Measurements from ENCODE around the gene TRIM2. TPM values are rescaled to one million over a fixed set of nuclear protein-coding genes. Genes with fewer than 3 reads are reported as not detected.

Gene TRIM2
- total RNA-seq, 1 experiment from 2014 or later: 18.9 TPM

DNA sequence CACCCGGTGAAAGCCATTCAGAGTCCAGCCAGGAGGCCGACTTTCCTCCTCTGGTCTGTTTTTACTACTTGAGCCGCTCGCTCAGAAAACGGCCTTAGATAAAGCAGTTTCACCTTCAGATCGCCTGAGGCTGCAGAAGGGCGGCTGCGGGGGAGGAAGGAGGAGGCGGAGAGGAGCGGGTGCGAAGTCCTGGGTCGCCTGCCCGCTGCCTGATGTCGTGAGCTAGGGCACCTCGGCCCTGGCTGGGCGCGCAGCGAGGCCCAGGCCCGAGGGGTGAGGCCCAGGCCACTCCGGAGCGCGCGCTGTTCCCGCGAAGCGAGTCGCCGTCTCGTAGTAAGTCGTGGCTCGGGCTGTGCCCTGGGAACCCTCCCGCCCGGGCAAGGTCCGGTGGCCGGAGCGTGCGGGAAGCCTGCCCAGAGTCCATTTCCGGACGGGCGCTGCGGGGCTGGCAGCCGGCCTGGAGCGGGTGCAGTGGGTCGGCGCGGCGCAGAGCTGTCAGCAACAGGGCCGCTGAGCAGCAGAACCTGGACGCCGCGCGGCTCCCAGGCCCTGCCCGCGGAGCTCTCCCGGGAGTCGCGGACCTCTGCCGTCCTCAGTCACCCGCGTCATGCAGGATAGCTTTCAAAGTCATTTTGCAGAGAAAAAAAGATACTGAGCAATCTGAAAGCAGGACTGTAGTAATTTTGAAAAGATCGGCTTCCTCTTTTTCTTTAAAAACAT lies 18.6 kb downstream of the TRIM2 start:
- CTCF ChIA-PET: no interaction called here
- no peaks in the 10 kb centered on the region for H3K27me3 ChIP-seq (ENCODE audit: low read length)
- peak overlapping the region; percentile 84 for H3K4me2 ChIP-seq (ENCODE audit: low read length)
- peak overlapping the region; percentile 65 for H2AFZ ChIP-seq (ENCODE audit: low read length)
- TSS peak; percentile 52 for BruUV-seq (replicated peaks)
- peak overlapping the region; percentile 74 for H3K9ac ChIP-seq (ENCODE audit: low read length)
- ATAC-seq (peak; percentile 45), DNase-seq (peak; percentile 28)
- H3K27ac ChIP-seq (ENCODE audit: low read length): peak overlapping the region; percentile 80
- POLR2A ChIA-PET (ENCODE audit: unreplicated experiment): interaction anchor here (0.6 to 1.1 kb wide), 3 partner anchors 20 to 92 kb away, joined by 3 to 7 read pairs (median 3); no protein-coding TSS in a partner anchor
- intact Hi-C loops (cut with micrococcal nuclease): loop anchor here (1.0 kb wide), 1 partner anchor 11 kb away; no protein-coding TSS in a partner anchor
- no peak for TF ChIP-seq EZH2 (IDR thresholded peaks at IDR 0.05; ENCODE audit: low read length, unreplicated experiment)
- TF ChIP-seq EZH2phosphoT487 (IDR thresholded peaks at IDR 0.05; ENCODE audit: borderline replicate concordance, low read length): no peak
- TF ChIP-seq, protein P1, sequence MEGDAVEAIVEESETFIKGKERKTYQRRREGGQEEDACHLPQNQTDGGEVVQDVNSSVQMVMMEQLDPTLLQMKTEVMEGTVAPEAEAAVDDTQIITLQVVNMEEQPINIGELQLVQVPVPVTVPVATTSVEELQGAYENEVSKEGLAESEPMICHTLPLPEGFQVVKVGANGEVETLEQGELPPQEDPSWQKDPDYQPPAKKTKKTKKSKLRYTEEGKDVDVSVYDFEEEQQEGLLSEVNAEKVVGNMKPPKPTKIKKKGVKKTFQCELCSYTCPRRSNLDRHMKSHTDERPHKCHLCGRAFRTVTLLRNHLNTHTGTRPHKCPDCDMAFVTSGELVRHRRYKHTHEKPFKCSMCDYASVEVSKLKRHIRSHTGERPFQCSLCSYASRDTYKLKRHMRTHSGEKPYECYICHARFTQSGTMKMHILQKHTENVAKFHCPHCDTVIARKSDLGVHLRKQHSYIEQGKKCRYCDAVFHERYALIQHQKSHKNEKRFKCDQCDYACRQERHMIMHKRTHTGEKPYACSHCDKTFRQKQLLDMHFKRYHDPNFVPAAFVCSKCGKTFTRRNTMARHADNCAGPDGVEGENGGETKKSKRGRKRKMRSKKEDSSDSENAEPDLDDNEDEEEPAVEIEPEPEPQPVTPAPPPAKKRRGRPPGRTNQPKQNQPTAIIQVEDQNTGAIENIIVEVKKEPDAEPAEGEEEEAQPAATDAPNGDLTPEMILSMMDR (conservative IDR thresholded peaks at IDR 0.05; ENCODE audit: low read depth, low read length): no peak
- H3K4me1 ChIP-seq (ENCODE audit: insufficient read depth, low read length): peaks cover 38% of the 10 kb centered on the region
- peak overlapping the region; percentile 70 for H3K4me3 ChIP-seq (ENCODE audit: low read length)
- no peaks in the 10 kb centered on the region for H3F3A ChIP-seq (ENCODE audit: low read length, unreplicated experiment)
- no peaks in the 10 kb centered on the region for H3K9me2 ChIP-seq (replicated peaks; ENCODE audit: low read length)
- no peaks in the 10 kb centered on the region for H3K9me3 ChIP-seq (ENCODE audit: low read length)
- peaks cover 40% of the 10 kb centered on the region for H3K79me2 ChIP-seq (ENCODE audit: low read length)
- peaks cover 13% of the 10 kb centered on the region; the same call in 1 of the 2 replicates for H4K20me1 ChIP-seq (ENCODE audit: low read length)
- no peaks in the 10 kb centered on the region for H3K36me3 ChIP-seq (ENCODE audit: low read depth, low read length)

DNA sequence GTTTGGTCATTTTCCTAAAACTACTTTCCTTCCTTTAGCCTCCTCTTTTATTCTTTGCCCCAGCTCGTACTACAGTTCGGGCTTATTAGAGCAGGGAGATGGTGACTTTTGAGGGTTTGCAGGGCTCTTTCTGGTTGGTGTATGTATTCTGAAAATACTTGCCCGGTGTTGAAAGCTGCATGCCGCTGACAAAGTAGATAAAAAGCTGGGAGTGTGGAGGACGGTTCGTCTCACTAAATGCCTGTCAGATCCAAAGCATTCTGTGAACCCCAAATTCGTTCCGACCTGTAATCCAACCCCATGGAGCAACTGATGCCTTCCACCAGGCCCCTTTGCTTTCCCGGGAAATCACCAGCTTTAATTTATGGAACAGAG lies 19.2 kb downstream of the TRIM2 start:
- peak overlapping the region; percentile 70 for H3K4me3 ChIP-seq (ENCODE audit: low read length)
- BruUV-seq (replicated peaks): no TSS peak
- H3K9me2 ChIP-seq (replicated peaks; ENCODE audit: low read length): no peaks in the 10 kb centered on the region
- POLR2A ChIA-PET (ENCODE audit: unreplicated experiment): no interaction called here
- H4K20me1 ChIP-seq (ENCODE audit: low read length): peaks cover 13% of the 10 kb centered on the region; the same call in 1 of the 2 replicates
- peak overlapping the region; percentile 80 for H3K27ac ChIP-seq (ENCODE audit: low read length)
- H3K9me3 ChIP-seq (ENCODE audit: low read length): no peaks in the 10 kb centered on the region
- peak overlapping the region; percentile 74 for H3K9ac ChIP-seq (ENCODE audit: low read length)
- peaks cover 43% of the 10 kb centered on the region for H3K79me2 ChIP-seq (ENCODE audit: low read length)
- H3K27me3 ChIP-seq (ENCODE audit: low read length): no peaks in the 10 kb centered on the region
- peak overlapping the region; percentile 84 for H3K4me2 ChIP-seq (ENCODE audit: low read length)
- CTCF ChIA-PET: no interaction called here
- H3F3A ChIP-seq (ENCODE audit: low read length, unreplicated experiment): no peaks in the 10 kb centered on the region
- H3K4me1 ChIP-seq (ENCODE audit: insufficient read depth, low read length): peaks cover 41% of the 10 kb centered on the region
- TF ChIP-seq EZH2 (IDR thresholded peaks at IDR 0.05; ENCODE audit: low read length, unreplicated experiment) (no peak), EZH2phosphoT487 (IDR thresholded peaks at IDR 0.05; ENCODE audit: borderline replicate concordance, low read length) (no peak)
- H2AFZ ChIP-seq (ENCODE audit: low read length): peak overlapping the region; percentile 65; the same call in 1 of the 2 replicates
- no peaks in the 10 kb centered on the region for H3K36me3 ChIP-seq (ENCODE audit: low read depth, low read length)
- ATAC-seq (peak; percentile 14), DNase-seq (no peak)
- intact Hi-C loops (cut with micrococcal nuclease): no loop called here

DNA sequence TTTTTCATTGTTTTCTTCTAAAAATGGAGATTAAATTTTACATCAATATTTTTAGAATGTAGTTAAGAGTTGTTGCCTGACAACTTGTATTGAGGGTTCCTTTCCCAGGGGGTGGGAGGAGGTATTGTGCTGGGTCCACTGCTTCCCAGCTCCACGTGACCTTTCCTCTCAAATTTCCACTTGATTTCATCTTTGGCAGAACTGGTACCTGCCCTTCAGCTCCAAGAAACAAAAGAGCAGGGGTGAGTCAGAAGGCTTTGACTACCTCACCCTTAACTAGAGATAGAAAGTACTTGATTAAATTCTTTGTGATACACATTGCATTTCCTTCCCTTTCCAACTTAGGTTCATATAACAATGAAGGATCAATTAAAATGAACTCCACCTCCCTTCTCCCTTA lies 19.7 kb downstream of the TRIM2 start:
- H3K4me3 ChIP-seq (ENCODE audit: low read length): peak overlapping the region; percentile 70
- ATAC-seq (peak; percentile 32), DNase-seq (peak; percentile 63)
- H3K9ac ChIP-seq (ENCODE audit: low read length): peak overlapping the region; percentile 74
- intact Hi-C loops (cut with micrococcal nuclease): no loop called here
- no peak overlapping the region for H2AFZ ChIP-seq (ENCODE audit: low read length)
- TF ChIP-seq EZH2phosphoT487 (IDR thresholded peaks at IDR 0.05; ENCODE audit: borderline replicate concordance, low read length) (no peak), EZH2 (IDR thresholded peaks at IDR 0.05; ENCODE audit: low read length, unreplicated experiment) (no peak)
- TF ChIP-seq, protein P1 (conservative IDR thresholded peaks at IDR 0.05; ENCODE audit: low read depth, low read length): no peak
- BruUV-seq (replicated peaks): no TSS peak
- H3K36me3 ChIP-seq (ENCODE audit: low read depth, low read length): no peaks in the 10 kb centered on the region
- peaks cover 43% of the 10 kb centered on the region for H3K79me2 ChIP-seq (ENCODE audit: low read length)
- peak overlapping the region; percentile 80 for H3K27ac ChIP-seq (ENCODE audit: low read length)
- H3K27me3 ChIP-seq (ENCODE audit: low read length): no peaks in the 10 kb centered on the region
- no peaks in the 10 kb centered on the region for H3K9me3 ChIP-seq (ENCODE audit: low read length)
- peak overlapping the region; percentile 84 for H3K4me2 ChIP-seq (ENCODE audit: low read length)
- peaks cover 36% of the 10 kb centered on the region for H3K4me1 ChIP-seq (ENCODE audit: insufficient read depth, low read length)
- peaks cover 13% of the 10 kb centered on the region; the same call in 1 of the 2 replicates for H4K20me1 ChIP-seq (ENCODE audit: low read length)
- CTCF ChIA-PET: interaction anchor here (0.6 kb wide), 1 partner anchor 81 kb away, joined by 3 read pairs; no protein-coding TSS in a partner anchor
- H3K9me2 ChIP-seq (replicated peaks; ENCODE audit: low read length): no peaks in the 10 kb centered on the region
- no peaks in the 10 kb centered on the region for H3F3A ChIP-seq (ENCODE audit: low read length, unreplicated experiment)
- POLR2A ChIA-PET (ENCODE audit: unreplicated experiment): interaction anchor here (0.6 kb wide), 1 partner anchor 123 kb away, joined by 3 read pairs; no protein-coding TSS in a partner anchor

Data from PC-3 (cell line).